ENCODE measurements around the gene POU2F1. TPM values are rescaled to one million over a fixed set of nuclear protein-coding genes. Genes with fewer than 3 reads are reported as not detected.

The POU2F1 gene
- total RNA-seq, 1 experiment from 2014 or later: 24.5 TPM

DNA sequence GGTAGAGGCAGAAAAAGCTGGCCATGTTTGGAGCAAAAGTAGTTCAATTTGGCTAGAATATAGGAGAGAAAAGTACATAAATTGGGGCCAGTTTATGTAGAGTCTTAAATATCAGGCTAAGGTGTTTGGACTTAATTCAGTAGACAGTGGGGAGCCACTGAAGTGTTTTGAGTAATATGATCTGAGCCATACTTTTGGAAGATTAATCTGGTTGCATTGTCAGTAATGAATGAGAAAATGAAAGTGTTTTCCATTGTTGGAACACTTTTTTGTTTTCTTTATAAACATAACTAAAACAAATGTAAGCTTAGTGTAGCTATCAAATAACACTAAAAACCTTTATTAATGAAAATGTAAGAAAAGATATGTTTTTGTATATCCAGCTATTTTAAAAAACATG lies 42.1 kb downstream of the POU2F1 start:
- Histone ChIP-seq H3K9ac (ENCODE audit: low read length) (no peak overlapping the region), H4K20me1 (ENCODE audit: insufficient read depth) (peaks cover 4% of the 10 kb centered on the region; the same call in 1 of the 2 replicates), H3K9me3 (ENCODE audit: control insufficient read depth in 1 of 2, insufficient read depth in 1 of 2, low read depth in 1 of 2, low read length in 2 of 2) (no peaks in the 10 kb centered on the region), H3K4me2 (ENCODE audit: low read length) (no peak overlapping the region), H3K36me3 (ENCODE audit: control insufficient read depth in 1 of 2, insufficient read depth in 2 of 2, low read length in 2 of 2) (no peaks in the 10 kb centered on the region), H3K4me1 (ENCODE audit: control insufficient read depth in 1 of 2, insufficient read depth in 2 of 2, low read length in 2 of 2) (peaks cover 8 to 23% of the 10 kb centered on the region in 2 experiments), H3K9me2 (ENCODE audit: insufficient read depth) (no peaks in the 10 kb centered on the region), H3K27ac (ENCODE audit: low read depth, low read length) (no peak overlapping the region), H3K4me3 (replicated peaks in 1 of 2; ENCODE audit: low read depth in 1 of 2, low read length in 2 of 2) (no peak overlapping the region), H2AFZ (ENCODE audit: low read depth, low read length, poor library complexity, severe bottlenecking) (no peak overlapping the region), H3K27me3 (ENCODE audit: insufficient read depth, low read length) (no peaks in the 10 kb centered on the region), H3K79me2 (ENCODE audit: insufficient read depth, low read length) (peaks cover 66% of the 10 kb centered on the region)
- no peak for DNase-seq (ENCODE audit: low read depth, low spot score)
- no peak for TF ChIP-seq FOSL1 (IDR thresholded peaks at IDR 0.05; ENCODE audit: low read depth)
- TF ChIP-seq POLR2A (IDR thresholded peaks at IDR 0.05; ENCODE audit: borderline replicate concordance, extremely low read depth, insufficient read depth, insufficient read length): no peak
- no peak for TF ChIP-seq SIN3A (IDR thresholded peaks at IDR 0.05; ENCODE audit: low read depth)
- no peak for TF ChIP-seq CEBPB (IDR thresholded peaks at IDR 0.05; ENCODE audit: low read depth)
- TF ChIP-seq RAD21 (IDR thresholded peaks at IDR 0.05; ENCODE audit: low read depth): no peak
- no peak for TF ChIP-seq ELF1 (IDR thresholded peaks at IDR 0.05; ENCODE audit: borderline replicate concordance, low read depth)
- TF ChIP-seq JUND (IDR thresholded peaks at IDR 0.05): no peak
- no peak for TF ChIP-seq EZH2phosphoT487 (IDR thresholded peaks at IDR 0.05; ENCODE audit: borderline replicate concordance)
- TF ChIP-seq POLR2AphosphoS5 (IDR thresholded peaks at IDR 0.05; ENCODE audit: low read depth, low read length): no peak
- TF ChIP-seq, protein P1, sequence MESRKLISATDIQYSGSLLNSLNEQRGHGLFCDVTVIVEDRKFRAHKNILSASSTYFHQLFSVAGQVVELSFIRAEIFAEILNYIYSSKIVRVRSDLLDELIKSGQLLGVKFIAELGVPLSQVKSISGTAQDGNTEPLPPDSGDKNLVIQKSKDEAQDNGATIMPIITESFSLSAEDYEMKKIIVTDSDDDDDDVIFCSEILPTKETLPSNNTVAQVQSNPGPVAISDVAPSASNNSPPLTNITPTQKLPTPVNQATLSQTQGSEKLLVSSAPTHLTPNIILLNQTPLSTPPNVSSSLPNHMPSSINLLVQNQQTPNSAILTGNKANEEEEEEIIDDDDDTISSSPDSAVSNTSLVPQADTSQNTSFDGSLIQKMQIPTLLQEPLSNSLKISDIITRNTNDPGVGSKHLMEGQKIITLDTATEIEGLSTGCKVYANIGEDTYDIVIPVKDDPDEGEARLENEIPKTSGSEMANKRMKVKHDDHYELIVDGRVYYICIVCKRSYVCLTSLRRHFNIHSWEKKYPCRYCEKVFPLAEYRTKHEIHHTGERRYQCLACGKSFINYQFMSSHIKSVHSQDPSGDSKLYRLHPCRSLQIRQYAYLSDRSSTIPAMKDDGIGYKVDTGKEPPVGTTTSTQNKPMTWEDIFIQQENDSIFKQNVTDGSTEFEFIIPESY (IDR thresholded peaks at IDR 0.05; ENCODE audit: extremely low read depth, insufficient replicate concordance, low read length): no peak
- no peak for TF ChIP-seq EGR1 (IDR thresholded peaks at IDR 0.05; ENCODE audit: low read depth)
- TF ChIP-seq, protein P2, sequence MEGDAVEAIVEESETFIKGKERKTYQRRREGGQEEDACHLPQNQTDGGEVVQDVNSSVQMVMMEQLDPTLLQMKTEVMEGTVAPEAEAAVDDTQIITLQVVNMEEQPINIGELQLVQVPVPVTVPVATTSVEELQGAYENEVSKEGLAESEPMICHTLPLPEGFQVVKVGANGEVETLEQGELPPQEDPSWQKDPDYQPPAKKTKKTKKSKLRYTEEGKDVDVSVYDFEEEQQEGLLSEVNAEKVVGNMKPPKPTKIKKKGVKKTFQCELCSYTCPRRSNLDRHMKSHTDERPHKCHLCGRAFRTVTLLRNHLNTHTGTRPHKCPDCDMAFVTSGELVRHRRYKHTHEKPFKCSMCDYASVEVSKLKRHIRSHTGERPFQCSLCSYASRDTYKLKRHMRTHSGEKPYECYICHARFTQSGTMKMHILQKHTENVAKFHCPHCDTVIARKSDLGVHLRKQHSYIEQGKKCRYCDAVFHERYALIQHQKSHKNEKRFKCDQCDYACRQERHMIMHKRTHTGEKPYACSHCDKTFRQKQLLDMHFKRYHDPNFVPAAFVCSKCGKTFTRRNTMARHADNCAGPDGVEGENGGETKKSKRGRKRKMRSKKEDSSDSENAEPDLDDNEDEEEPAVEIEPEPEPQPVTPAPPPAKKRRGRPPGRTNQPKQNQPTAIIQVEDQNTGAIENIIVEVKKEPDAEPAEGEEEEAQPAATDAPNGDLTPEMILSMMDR (IDR thresholded peaks at IDR 0.05 in 2 of 3, conservative IDR thresholded peaks at IDR 0.05 in 1 of 3; ENCODE audit: borderline replicate concordance in 1 of 3, insufficient read depth in 1 of 3, low read depth in 2 of 3, low read length in 2 of 3): no peak
- no peak for TF ChIP-seq EZH2 (IDR thresholded peaks at IDR 0.05)
- no peak for TF ChIP-seq TCF7L2 (IDR thresholded peaks at IDR 0.05; ENCODE audit: borderline replicate concordance, extremely low read depth, insufficient read depth, insufficient read length)
- BruUV-seq (replicated peaks): no TSS peak
- no peak for ATAC-seq
- POLR2A ChIA-PET: no interaction called here
- intact Hi-C loops (cut with micrococcal nuclease): no loop called here
- RAD21 ChIA-PET (ENCODE audit: low non-redundant PET in 1 of 2, low total read pairs in 2 of 2, uncharacterized antibody in 2 of 2, unreplicated experiment in 2 of 2): interaction anchor here in 1 of 2 experiments (0.6 kb wide), 1 partner anchor 42 kb away, joined by 5 read pairs; the partner anchor contains the start of gene POU2F1
- CTCF ChIA-PET: no interaction called here

Measured in HCT116 (cell line).